K562 (cell line): ENCODE measurements around the gene KIF26B.

Source experiments
- HNRNPLL ChIP-seq: fragments of 200-400 bp; formaldehyde crosslinking; IDR thresholded peaks from 2 replicates; pipeline ENCODE4 v1.6.1; 2017; ENCODE audit warnings: low read length, low read depth, mild to moderate bottlenecking; ENCODE audit not compliant: poor library complexity, severe bottlenecking
- NONO ChIP-seq, 2 experiments: fragments of 200-400 bp in 1 of 2; fragments of 450-650 bp in 1 of 2; formaldehyde crosslinking in 1 of 2; IDR thresholded peaks; 2 replicates each; pipeline ENCODE4 v1.6.1; 2017; ENCODE audit warnings: low read depth in 2 of 2, mild to moderate bottlenecking in 2 of 2, moderate library complexity in 2 of 2, low read length in 1 of 2

GRCh38 chr1:245589906-245590305 lies 435.1 kb downstream of the KIF26B start:
- TF ChIP-seq NONO (IDR thresholded peaks at IDR 0.05; ENCODE audit: low read depth in 2 of 2, low read length in 1 of 2) = no peak
- TF ChIP-seq HNRNPLL = no peak
